C4-2B (cell line): ENCODE measurements around the gene NUDC.

Experiments
- ZFX ChIP-seq: fragments of 450-650 bp; IDR thresholded peaks from 2 replicates; pipeline ENCODE4 v1.6.1; 2017
- TF ChIP-seq, protein P1 (sequence below): fragments of 450-650 bp; conservative IDR thresholded peaks from 2 replicates; pipeline ENCODE4 v1.5.1; 2017; ENCODE audit warnings: mild to moderate bottlenecking

DNA sequence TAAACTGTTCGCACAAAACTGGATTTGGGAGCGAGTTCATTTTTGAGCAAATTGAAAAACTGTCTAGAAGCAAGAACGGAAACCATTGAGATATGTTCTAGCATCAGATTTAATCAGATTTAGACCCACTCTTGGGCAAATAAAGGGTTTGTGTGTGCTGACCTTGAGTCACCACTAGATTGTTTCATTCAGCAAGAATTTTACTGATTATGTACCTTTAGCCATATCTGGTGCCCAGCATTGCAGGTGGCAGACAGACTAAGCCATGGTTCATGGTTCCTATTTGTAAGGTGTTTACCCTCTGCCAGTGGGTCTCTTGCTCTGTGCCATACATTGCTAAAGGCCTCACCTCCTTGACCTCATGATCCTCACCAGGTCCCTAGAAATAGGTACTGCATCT is 1.4 kb downstream of the NUDC start:
- TF ChIP-seq, protein P1, sequence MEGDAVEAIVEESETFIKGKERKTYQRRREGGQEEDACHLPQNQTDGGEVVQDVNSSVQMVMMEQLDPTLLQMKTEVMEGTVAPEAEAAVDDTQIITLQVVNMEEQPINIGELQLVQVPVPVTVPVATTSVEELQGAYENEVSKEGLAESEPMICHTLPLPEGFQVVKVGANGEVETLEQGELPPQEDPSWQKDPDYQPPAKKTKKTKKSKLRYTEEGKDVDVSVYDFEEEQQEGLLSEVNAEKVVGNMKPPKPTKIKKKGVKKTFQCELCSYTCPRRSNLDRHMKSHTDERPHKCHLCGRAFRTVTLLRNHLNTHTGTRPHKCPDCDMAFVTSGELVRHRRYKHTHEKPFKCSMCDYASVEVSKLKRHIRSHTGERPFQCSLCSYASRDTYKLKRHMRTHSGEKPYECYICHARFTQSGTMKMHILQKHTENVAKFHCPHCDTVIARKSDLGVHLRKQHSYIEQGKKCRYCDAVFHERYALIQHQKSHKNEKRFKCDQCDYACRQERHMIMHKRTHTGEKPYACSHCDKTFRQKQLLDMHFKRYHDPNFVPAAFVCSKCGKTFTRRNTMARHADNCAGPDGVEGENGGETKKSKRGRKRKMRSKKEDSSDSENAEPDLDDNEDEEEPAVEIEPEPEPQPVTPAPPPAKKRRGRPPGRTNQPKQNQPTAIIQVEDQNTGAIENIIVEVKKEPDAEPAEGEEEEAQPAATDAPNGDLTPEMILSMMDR = no peak
- no peak for TF ChIP-seq ZFX
